NB4 (cell line): ENCODE measurements around the gene S100A2.
A peak's percentile ranks its signal among the peaks of the same experiment; 100 is the strongest.

ENCODE experiments used
- DNase-seq: peaks from one replicate; pipeline ENCODE4 v3.0.0; 2010; ENCODE audit warnings: low read depth
- H3K4me3 ChIP-seq: one replicate; pipeline ENCODE4 v1.5.1; 2011; ENCODE audit warnings: mild to moderate bottlenecking, low read depth, low read length, moderate library complexity
- MYC ChIP-seq: IDR thresholded peaks from 2 replicates; pipeline ENCODE4 v1.6.1; 2011; ENCODE audit warnings: low read depth, low read length
- POLR2A ChIP-seq: IDR thresholded peaks from 2 replicates; pipeline ENCODE4 v1.6.1; 2011; ENCODE audit warnings: mild to moderate bottlenecking; ENCODE audit not compliant: insufficient read length; ENCODE audit errors: extremely low read depth
- TF ChIP-seq, protein P1 (sequence below): IDR thresholded peaks from 2 replicates; pipeline ENCODE4 v1.6.1; 2011; ENCODE audit warnings: low read depth, low read length
- TF ChIP-seq, protein P2 (sequence below): IDR thresholded peaks from one replicate; pipeline ENCODE4 v1.5.1; 2012; ENCODE audit warnings: low read depth, low read length

The S100A2 gene

DNA sequence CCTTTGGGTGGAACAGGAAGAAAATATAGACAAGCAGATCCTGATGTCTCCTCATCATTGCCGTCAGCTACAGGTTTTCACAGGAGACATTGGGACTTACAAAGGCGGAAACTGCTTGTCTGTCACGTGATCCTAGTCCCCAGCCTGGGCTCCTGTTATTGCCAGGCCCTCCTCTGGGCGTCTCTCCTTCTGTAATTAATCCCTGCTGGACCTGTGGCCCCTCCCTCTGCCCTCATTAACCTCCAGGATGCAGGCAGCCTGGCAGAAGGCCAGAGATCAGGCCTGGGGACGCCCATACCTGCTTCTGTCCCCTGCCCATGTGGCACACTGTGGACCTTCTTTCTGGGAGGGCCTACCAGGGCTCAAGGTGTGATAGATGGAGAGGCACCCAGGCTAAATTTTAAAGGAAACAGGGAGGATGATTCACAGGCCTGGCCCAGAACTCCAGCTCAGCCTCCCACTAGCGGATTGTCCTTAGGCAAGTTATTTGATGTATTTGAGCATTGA, 27.3 kb downstream of the S100A2 start:
- H3K4me3 ChIP-seq: no peak overlapping the region
- DNase-seq: no peak
- no peak for TF ChIP-seq POLR2A

DNA sequence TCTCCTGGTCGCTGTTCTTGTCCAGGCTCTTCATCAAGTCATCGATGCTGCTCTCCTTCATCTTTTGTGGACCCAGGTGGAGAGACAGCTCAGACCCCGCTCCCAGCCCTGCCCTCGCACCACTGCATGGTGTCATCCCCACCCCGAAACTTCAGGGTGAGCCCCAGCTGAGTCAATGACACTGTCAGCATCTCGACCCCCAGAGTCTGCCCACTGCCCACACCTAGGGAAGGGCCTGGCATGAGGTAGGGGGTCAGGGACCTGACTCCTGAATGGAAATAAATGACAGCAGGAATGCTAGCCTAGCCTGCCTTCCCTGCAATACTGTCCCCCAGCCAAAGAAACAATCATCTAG, 28.3 kb downstream of the S100A2 start:
- TF ChIP-seq POLR2A (no peak), MYC (no peak)
- TF ChIP-seq, protein P1, sequence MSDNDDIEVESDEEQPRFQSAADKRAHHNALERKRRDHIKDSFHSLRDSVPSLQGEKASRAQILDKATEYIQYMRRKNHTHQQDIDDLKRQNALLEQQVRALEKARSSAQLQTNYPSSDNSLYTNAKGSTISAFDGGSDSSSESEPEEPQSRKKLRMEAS: no peak
- TF ChIP-seq, protein P2, sequence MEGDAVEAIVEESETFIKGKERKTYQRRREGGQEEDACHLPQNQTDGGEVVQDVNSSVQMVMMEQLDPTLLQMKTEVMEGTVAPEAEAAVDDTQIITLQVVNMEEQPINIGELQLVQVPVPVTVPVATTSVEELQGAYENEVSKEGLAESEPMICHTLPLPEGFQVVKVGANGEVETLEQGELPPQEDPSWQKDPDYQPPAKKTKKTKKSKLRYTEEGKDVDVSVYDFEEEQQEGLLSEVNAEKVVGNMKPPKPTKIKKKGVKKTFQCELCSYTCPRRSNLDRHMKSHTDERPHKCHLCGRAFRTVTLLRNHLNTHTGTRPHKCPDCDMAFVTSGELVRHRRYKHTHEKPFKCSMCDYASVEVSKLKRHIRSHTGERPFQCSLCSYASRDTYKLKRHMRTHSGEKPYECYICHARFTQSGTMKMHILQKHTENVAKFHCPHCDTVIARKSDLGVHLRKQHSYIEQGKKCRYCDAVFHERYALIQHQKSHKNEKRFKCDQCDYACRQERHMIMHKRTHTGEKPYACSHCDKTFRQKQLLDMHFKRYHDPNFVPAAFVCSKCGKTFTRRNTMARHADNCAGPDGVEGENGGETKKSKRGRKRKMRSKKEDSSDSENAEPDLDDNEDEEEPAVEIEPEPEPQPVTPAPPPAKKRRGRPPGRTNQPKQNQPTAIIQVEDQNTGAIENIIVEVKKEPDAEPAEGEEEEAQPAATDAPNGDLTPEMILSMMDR: no peak
- no peak for DNase-seq
- no peak overlapping the region for H3K4me3 ChIP-seq

DNA sequence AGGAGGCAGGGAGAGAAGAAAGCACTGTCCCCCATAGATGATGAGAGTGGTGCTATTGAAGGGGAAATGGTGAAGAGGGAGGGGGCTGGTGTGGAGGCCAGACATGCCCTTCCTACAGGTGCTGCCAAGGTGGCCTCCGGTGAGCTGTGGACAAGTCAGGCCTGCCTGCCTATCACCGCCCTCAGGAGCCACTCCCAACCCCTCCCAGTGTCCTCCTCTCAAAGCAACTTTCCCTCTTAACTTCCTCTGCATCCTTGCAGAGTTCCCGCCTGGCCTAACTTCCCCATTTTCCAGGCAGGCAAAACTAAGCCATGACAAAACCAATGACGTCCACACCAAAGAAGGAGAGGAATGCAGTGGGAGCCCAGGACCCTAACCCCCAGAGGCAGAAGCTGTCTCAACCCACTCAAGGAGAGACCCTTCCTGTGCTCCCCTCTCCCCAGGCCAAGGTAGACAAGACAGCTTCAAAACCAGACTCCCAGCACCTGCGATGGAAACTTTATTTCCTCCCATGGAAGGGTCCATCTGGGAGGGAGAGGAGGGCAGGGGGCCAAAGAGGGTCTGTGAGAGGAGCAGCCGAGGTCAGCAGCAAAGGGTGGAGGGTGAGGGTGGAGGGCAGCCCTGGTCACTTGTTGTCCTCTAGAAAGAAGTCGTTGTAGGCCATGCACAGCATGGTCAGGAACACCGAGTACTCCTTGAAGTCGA, 28.8 kb downstream of the S100A2 start:
- no peak for DNase-seq
- H3K4me3 ChIP-seq: peak overlapping the region; percentile 58
- TF ChIP-seq MYC (no peak), POLR2A (no peak)
- TF ChIP-seq, protein P1: no peak
- TF ChIP-seq, protein P2: no peak

DNA sequence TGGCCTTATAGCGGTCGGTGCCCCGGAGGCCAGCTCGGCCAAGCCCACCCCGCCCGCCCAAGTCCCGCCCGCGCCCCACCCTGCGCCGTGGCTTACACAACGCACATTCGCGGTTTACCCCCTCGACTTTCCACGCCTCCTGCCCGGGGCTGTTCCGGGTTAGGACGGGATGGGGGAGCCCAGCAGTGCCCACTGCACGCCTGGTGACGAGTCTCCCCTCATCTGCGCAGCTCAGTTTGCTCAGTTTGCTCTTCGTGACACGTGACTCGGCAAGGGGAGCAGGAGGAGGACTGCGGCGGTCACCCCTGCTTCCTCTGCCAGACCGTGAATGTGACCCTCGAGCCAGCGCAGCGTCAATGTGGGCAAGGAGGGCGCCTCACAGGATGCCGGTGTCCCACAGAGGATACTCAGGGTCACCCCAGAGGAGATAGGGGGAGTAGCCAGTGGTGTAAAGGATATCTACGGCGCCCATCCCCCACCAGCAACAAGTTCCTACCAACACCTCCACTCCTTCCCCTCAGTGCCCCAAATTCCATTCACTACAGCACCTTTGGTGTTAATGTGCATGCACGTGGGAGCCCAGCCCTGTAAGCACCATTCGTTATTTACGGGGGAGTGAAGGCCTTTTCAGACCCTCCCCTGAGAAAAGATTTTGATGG, 29.5 kb downstream of the S100A2 start:
- DNase-seq: peak; percentile 87
- peak overlapping the region; percentile 58 for H3K4me3 ChIP-seq
- TF ChIP-seq MYC (peak; percentile 46), POLR2A (peak; percentile 35)
- TF ChIP-seq, protein P1: peak; percentile 94
- TF ChIP-seq, protein P2: no peak

DNA sequence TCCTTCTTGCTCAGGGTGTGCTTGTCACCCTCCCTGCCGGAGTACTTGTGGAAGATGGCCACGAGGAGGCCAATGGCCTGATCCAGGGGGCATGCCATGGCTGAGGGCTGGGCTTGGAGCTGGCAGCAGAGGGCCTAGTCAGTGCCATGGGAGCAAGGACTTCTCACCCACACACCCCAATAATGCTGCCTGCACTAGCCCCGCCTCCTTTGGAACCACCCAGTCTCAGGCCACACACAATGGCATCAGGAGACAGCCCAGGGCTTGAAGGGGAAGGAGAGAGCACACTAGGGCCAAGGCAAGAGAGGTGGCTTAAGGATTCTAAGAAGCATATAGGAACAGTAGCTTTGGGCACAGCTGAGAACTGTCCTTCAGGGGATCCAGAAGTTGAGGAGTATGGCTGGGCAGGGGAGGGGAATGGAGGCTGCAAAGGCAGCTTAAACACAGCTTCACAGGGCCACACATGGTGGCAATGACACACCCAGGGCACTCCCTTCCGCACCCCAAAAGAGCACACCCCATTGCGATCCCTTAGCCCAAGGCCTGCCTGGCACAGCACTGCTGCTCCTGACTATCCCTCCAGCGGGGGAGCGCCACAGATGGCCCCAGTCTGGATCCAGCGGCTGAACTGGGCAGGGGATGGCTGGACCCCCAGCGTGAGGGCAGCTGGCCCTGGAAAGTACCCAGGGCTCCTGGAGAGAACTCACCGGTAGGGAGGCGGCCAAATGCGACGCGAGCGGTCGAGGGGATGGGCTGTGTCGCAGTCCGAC, 30.2 kb downstream of the S100A2 start, which contains the start of gene S100A6:
TSS of gene S100A6 (minus strand) at position 750 of the 770 bp plus-strand sequence. CDS start at position 98, 652 bp downstream.
- TF ChIP-seq, protein P1: no peak
- TF ChIP-seq, protein P2: no peak
- TF ChIP-seq POLR2A (no peak), MYC (no peak)
- peak; percentile 48 for DNase-seq
- H3K4me3 ChIP-seq: peak within 1 kb of the TSS; percentile 58

DNA sequence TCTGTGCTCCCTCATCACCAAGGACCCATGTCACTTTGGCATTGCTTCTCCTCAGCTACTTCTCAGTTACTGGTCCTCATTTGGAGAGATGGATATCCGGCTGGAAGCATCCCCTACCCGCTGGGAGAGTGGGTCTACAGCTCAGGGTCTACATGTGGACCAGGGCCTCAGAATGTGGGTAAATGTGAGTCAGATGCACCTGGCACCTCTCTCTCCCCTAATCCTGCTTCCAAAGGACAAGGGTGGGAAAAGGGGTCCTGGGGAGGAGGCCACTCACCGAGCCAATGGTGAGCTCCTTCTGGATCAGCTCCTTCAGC, 30.8 kb downstream of the S100A2 start:
- TF ChIP-seq, protein P2: no peak
- TF ChIP-seq MYC (no peak), POLR2A (no peak)
- TF ChIP-seq, protein P1: no peak
- peak overlapping the region; percentile 58 for H3K4me3 ChIP-seq
- no peak for DNase-seq
